GM13977 (cell line): ENCODE data around the gene ZDHHC12.
A peak's percentile ranks its signal among the peaks of the same experiment; 100 is the strongest.

ENCODE experiments used
- DNase-seq: peaks from one replicate; pipeline ENCODE4 v3.0.0; 2012; ENCODE audit warnings: low spot score
- CTCF ChIP-seq: IDR thresholded peaks from 2 replicates; pipeline ENCODE4 v1.5.1; 2012; ENCODE audit warnings: mild to moderate bottlenecking, control low read depth; ENCODE audit not compliant: insufficient read depth; ENCODE audit errors: extremely low read depth, missing control alignments
- in situ Hi-C: fragments of 300-500 bp; cut with MboI; formaldehyde crosslinking; loops from one replicate; pipeline ENCODE4 v1.12.0; 2022; ENCODE audit warnings: low sequenced_read_pairs, low pct_unique_long_range_greater_than_20kb, mixed read lengths, inconsistent platforms; ENCODE audit not compliant: unreplicated experiment

Gene ZDHHC12

GRCh38 chr9:128688501-128689292 is 35.2 kb downstream of the ZDHHC12 start, which contains the start of gene SET:
Gene SET (plus strand): TSS chr9:128689222. CDS start chr9:128689583, 361 bp downstream.
- TF ChIP-seq CTCF: no peak
- in situ Hi-C loops: no loop called here
- DNase-seq: peak; percentile 100

- in situ Hi-C loops: no loop called here
- DNase-seq: no peak
- no peak for TF ChIP-seq CTCF
Observed at GRCh38 chr9:128687453-128687852, 36.5 kb downstream of the ZDHHC12 start.

DNA sequence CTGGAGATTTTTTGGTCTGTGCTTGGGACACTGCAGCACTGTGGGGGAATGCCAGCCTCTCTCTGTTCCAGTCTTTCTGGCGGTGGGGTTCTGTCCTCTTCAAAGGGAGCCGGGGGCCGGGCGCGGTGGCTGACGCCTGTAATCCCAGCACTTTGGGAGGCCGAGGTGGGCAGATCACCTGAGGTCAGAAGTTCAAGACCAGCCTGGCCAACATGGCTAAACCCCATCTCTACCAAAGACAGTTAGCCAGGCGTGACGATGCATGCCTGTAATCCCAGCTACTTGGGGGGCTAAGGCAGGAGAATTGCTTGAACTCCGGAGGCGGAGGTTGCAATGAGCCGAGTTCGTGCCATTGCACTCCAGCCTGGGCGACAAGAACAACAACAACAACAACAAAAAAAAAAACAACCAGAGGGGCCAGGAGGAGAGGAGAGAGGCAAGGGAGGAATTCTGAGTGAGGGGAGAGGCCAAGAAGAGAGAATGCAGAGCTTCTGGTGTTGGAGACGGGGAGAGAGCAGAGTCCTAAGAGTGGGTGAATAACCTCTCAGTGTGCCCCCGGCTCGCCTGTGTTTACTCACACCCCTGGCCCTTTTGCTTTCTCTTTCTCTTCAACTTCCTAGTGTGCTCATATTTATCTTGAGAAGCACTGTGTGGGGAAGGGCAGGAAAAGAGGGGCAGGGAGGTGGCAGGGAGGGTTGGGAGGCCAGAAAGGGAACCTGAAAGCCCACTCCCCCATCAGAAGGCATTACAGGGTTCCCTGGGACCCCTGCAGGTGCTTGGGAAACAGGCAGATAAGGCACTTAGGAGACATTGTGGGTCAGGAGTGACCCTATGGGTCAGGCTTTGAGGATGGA is 38.1 kb downstream of the ZDHHC12 start:
- in situ Hi-C loops: no loop called here
- no peak for TF ChIP-seq CTCF
- DNase-seq: peak; percentile 64

DNA sequence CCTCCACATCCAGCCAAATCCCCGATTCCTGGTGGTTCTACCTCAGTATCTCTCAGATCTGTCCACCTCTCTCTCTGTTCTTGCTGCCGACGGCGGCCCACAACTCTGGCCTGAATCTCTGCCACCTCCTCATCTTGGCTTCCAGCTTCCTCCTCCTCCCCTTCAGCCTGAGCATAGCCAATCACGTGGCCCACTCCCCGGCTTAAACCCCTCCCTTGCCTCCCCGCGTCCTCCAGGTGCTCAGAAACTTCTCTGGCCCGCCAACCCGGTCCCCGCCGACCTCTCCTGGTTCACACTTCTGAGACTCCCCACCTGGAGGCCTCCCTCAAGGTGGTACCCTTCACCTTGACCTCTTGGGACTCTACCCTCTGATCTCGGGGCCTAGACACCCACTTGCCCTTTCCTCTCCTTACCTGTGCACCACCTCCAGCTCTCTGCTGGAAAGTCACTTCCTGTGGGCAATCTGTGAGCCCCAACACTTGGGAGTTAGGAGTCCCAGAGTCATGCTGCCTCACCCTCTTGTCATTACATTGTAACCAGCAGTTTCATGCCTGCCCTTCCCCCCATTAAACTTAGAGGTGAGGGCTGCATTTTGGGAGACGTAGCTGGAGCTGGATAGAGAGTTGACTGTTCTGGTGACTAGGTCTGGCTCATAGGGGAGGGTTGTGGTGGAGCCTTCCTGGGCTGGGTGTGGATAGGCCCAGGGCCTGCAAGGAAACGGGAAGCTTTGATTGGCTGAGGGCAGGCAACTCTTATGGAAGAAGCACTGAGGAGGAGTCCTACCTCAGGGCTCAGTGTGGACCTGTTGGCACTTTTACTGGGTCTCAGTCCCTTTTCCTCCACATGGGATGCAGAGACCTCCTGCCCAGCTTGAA is 39.4 kb downstream of the ZDHHC12 start:
- no peak for TF ChIP-seq CTCF
- in situ Hi-C loops: no loop called here
- peak; percentile 87 for DNase-seq

- in situ Hi-C loops: no loop called here
Observed at GRCh38 chr9:128684065-128684324, 39.9 kb downstream of the ZDHHC12 start.

More at GRCh38 chr9:128684065-128684324, 39.9 kb downstream of the ZDHHC12 start:
- DNase-seq: no peak
- no peak for TF ChIP-seq CTCF
